GM19395 (cell line): ENCODE measurements around the gene HK1.

Experiments used
- ATAC-seq: cut with Tn5 transposase; IDR thresholded peaks from one replicate; pipeline ENCODE4 v1.9.1; 2021; ENCODE audit warnings: mild to moderate bottlenecking, moderate library complexity; ENCODE audit not compliant: unreplicated experiment

The HK1 gene

DNA sequence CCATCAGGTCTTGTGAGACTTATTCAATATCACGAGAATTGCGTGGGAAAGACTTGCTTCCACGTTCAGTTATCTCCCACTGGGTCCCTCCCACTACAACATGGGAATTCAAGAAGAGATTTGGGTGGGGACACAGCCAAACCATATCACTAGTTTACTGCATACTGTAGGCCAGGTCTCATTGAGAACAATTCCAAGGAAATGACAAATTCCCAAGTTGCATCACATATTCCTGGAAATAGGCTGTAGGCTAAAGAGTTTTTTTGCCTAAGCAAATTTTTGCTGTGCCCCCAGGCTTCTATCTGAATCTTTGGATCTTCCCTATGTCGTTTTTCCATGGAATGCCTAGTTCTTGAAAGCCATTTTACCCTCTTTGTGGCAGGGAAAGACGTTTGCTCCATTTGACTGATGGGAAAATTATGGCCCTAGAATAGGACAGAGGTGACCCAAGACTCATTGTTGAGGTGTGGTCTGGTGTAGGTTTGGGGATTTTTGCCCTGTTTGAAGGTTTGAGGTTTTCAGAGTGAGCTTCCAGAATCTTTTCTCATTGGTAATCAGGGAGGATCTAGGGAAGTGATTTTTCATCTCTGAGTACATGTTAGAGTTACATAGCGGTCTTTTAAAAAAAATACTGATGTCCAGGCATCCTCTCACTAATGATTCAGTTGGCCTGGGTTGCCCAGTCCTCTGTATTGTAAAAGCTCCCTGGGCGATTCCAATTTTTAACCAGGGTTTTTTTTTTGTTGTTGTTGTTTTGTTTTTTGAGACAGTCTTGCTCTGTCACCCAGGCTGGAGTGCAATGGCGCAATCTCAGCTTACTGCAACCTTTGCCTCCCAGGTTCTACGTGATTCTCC, 94.1 kb downstream of the HK1 start:
- ATAC-seq: no peak

DNA sequence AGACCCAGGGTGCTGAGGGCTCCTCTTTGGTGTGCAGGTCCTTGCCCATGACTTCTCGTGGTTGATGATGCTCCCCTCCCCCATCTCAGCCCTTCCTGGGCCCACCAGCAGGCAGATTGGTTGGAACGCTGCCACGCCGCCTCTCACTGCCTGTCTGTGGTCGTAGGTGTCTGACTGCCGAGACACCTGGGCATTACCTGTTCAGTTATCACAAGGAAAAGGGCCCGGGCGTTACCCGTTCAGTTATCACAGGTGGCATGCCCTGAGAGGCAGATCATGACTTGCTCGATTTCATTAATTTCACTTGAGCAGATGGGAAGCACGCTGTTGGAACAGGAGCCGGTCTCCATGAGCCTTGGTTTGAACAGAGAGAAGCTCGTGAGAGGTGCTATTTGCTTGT, 95.9 kb downstream of the HK1 start:
- ATAC-seq: no peak

- no peak for ATAC-seq
These were observed 96.6 kb downstream of the HK1 start for GRCh38 chr10:69374931-69375306.

DNA sequence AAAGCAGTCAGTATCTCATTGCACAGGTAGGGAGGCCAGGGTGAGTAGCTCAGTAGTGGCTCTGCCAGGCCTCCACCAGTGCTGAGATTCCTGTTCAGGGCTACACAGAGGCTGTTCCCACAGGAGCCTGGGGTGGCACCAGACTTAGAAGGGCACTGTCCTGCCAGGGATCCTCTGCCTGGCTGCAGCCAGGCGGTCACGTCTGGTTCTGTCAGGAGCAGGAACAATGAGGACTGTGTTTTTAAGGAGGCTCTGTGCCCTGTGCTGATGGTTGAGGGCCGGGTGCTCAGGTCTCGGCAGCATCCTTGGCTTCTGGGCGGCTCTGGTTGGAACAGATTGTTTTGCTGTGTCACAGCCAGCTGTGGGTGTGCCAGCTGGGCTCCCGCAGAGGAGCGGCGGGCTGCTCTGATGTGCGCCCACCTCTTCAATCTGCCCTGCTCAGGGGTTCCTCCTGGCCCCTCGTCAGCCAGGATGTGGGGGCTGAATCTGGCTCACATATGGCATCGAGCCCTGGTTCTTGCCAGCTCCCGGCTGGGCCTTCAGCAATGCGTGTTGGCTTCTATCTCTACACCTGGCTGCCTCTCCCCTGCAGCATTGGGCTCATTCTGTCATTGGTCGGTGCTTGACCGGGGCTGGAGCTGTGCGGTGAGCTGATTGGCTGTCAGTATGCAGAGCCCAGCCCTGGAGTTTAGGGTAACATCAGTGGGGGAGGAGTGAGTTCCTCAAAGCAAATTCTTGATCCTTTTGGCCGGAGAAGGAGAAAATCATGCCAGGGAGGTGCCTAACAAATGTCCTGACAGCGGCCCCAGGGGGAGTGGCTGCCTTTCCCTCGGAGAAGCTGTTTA, 97.2 kb downstream of the HK1 start:
- ATAC-seq: no peak

DNA sequence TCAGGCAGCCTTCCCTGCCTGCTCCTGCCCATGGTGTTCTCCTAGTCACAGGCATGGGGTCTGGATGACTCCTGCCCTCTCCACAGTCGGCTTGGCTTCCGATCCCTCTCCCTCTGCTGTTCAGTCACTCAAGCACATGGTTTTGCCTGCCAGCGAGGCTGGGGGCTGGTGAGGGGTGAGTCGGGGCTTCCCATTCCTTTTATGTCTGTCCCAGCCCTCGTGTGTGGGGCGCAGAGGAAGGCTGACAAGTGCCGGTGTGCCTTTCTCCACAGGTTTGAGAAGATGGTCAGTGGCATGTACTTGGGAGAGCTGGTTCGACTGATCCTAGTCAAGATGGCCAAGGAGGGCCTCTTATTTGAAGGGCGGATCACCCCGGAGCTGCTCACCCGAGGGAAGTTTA, 98.4 kb downstream of the HK1 start:
- no peak for ATAC-seq

DNA sequence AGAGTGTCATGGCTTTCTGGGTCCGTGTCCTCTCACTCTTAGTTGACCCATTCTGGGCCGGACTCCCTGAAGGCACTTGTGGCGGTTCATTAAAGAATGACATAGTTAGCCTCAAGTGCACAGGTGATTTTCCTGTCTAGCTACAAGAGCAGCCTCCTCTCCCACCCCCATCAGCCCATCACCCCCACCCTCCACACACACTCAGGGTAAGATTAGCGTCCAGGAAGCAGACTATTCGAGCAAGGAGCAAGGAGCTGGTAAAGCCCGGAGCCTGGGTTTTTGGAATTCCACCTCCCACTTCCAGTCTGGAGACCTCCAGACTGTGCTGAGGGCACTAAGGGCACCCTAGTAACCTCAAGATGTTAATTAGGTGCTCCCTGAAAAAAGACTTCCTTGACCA, 98.9 kb downstream of the HK1 start:
- ATAC-seq: no peak

- ATAC-seq: no peak
These were observed 99.6 kb downstream of the HK1 start for GRCh38 chr10:69377933-69378332.

- no peak for ATAC-seq
These were observed 101.5 kb downstream of the HK1 start for GRCh38 chr10:69379800-69380199.

DNA sequence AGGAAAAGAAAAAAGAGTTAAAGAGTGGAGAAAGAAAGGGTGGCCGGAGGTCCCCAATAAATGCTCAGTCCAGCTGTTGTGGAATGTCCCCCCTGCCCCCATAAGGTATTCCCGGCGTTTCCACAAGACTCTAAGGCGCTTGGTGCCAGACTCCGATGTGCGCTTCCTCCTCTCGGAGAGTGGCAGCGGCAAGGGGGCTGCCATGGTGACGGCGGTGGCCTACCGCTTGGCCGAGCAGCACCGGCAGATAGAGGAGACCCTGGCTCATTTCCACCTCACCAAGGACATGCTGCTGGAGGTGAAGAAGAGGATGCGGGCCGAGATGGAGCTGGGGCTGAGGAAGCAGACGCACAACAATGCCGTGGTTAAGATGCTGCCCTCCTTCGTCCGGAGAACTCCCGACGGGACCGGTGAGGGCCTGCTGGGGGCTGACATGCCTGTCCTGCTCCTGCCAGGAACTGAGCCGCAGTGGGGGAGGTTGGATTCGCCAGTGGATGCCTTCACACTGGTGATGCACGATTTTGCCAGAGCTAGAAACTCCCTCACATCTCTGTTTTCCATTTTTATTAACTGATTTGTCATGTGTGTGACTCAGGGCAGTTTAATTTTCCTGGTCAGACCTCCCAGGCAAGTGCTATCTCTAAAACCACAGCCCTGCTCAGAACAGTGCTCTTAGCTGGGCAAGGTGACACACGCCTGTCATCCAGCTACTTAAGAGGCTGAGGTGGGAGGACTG, 104.3 kb downstream of the HK1 start:
- ATAC-seq: no peak

GRCh38 chr10:69383558-69383957, 105.3 kb downstream of the HK1 start:
- no peak for ATAC-seq

DNA sequence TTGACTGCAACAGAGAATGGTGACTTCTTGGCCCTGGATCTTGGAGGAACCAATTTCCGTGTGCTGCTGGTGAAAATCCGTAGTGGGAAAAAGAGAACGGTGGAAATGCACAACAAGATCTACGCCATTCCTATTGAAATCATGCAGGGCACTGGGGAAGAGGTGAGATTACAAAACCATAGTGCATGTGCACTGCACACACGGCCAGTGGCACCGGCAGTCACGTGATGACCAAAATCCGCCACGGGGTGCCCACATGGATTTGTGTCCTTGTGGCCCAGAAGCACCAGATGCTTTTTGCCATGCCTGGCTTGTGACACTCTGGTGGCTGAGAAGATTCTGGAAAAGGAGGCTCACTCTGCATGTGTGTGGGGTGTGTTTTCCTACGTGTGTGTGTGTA, 106.0 kb downstream of the HK1 start:
- ATAC-seq: no peak

DNA sequence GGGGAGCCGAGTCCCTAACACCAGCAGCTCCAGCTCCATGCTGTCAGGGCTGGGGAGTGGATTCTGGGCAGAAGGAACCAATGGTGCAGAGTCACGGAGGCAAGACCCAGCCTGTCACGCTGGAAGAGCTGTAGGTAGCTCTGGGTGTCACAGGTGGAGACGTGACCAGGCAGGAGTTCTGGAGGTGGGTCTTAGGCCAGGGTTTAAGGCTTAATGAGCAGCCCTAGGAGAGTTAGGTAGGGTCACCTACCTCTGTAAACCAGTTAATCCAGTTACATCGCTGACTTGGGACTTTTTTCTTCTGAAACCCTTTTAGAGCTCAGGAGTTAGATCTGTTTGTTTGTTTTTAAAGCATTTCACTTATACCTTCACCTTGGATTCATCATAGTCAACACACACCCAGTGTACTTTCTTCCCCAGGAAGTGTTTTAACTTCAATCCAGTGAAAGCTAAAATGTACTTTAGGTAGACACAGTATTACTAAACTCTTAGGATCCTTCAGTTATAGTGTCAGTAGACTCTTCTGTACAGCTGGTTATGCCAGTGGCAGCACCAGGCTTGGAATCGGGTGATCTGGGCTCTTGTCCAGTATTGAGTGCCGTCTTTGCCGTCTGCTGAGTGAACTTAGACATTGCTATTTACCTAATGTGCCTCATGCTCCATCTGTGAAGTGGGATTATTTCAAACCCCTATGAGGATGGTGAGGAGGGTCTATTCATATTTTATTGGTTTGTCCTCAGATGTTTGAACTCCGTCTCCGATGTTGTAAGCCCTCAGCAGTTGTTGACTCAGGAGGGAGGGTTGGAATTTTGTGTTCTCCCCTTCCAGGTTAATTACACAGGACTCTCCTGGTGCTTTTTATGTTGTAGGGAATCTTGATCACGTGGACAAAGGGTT, 107.4 kb downstream of the HK1 start:
- no peak for ATAC-seq

DNA sequence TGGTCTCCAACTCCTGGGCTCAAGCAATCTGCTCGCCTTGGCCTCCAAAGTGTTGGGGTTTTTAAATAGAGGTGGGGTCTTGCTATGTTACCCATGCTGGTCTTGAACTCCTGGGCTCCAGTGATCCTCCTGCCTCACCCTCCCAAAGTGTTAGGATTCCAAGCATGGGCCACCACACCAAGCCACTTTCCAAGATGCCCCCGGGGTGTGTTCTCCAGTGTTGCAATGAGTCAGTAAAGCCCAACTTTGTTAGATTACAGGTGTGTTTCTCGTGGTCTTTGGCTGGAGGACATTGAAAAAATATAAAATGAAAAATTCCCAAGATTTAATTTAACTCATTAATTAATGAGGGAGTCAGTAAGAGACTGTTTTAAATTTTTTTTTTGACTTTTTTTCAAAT, 109.2 kb downstream of the HK1 start:
- no peak for ATAC-seq

- ATAC-seq: no peak
These were observed 110.2 kb downstream of the HK1 start for GRCh38 chr10:69388488-69388887.

GRCh38 chr10:69389827-69390490, 111.7 kb downstream of the HK1 start:
- ATAC-seq: no peak

- no peak for ATAC-seq
These were observed 112.9 kb downstream of the HK1 start for GRCh38 chr10:69391158-69391557.

DNA sequence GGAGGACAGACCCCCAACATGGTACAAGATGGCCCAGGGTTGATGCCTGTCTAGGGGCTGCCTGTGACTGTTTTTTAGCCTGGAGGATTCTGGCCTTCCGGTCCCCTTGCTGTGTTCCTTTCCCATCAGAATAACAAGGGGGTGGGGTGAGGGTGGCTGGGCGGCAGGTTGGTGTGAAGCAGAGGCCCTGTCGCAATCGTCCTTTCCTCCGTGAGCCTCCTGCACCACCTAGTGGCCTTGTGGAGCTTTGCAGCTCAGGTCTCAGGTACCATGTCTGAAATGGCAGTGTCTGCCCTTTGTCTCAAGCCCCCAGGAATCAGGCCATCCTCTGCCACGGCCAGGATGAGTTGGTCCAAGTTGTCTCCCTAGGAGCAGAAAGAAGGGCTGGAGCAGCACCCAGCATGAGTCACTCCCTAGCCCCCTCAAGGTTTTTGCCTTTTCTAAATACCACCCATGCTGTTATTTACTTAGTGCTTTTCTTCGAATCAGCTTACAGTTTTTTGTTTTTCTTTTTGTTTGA, 114.2 kb downstream of the HK1 start:
- ATAC-seq: peak; percentile 77

- ATAC-seq: no peak
These were observed 115.7 kb downstream of the HK1 start for GRCh38 chr10:69394020-69394419.

DNA sequence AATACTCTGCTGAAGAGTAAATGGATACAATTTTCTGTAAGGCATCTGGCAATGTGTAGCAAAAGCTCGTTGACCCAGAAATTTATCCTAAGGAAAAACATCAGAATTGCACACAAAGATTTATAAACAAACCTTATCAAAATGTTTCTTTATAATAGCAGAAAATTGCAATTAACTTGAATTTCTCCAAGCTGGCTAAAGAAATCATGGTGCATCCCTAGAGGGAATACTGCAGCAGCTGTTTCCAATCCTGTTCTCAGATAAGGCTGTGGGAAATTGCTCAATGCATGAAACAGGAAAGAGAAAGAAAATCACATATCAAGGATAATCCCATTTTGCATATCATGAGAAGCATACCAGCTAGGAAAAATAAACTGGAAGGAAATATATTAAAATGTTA, 119.7 kb downstream of the HK1 start:
- ATAC-seq: no peak

GRCh38 chr10:69398466-69398865, 120.2 kb downstream of the HK1 start:
- no peak for ATAC-seq
